Fibroblast of mammary gland (primary cell): ENCODE measurements around the gene KIDINS220.

Source experiments
- DNase-seq: peaks from one replicate; pipeline ENCODE4 v3.0.0-alpha.2; 2010; ENCODE audit warnings: low read depth
- H3K4me3 ChIP-seq: 2 replicates; pipeline ENCODE4 v1.5.1; 2011; ENCODE audit warnings: low read depth, mild to moderate bottlenecking, low read length, moderate library complexity; ENCODE audit not compliant: control insufficient read depth
- TF ChIP-seq, protein P1 (sequence below): conservative IDR thresholded peaks from 2 replicates; pipeline ENCODE4 v1.5.1; 2011; ENCODE audit warnings: low read depth, low read length, inconsistent platforms; ENCODE audit not compliant: control insufficient read depth, insufficient read depth

The KIDINS220 gene

DNA sequence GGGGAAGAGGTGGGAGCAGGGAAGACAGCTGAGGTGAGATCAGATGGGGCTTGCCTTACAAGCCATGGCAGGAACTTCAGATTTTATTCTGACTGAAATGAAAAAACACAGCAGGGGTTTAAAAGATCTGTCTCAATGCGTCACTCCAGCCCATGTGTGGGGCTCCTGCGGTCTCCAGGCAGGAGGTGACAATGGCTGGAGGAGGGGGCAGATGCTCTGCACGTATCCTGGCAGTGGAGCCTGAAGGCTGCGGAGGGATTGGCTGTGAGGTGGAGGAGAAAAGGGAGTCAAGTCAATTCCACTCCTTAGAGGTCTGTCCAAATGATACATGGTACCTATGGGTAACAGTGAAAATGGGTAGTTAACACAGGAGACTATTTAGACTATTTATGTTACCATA lies 40.5 kb upstream of the KIDINS220 start:
- TF ChIP-seq, protein P1, sequence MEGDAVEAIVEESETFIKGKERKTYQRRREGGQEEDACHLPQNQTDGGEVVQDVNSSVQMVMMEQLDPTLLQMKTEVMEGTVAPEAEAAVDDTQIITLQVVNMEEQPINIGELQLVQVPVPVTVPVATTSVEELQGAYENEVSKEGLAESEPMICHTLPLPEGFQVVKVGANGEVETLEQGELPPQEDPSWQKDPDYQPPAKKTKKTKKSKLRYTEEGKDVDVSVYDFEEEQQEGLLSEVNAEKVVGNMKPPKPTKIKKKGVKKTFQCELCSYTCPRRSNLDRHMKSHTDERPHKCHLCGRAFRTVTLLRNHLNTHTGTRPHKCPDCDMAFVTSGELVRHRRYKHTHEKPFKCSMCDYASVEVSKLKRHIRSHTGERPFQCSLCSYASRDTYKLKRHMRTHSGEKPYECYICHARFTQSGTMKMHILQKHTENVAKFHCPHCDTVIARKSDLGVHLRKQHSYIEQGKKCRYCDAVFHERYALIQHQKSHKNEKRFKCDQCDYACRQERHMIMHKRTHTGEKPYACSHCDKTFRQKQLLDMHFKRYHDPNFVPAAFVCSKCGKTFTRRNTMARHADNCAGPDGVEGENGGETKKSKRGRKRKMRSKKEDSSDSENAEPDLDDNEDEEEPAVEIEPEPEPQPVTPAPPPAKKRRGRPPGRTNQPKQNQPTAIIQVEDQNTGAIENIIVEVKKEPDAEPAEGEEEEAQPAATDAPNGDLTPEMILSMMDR: no peak
- H3K4me3 ChIP-seq: no peak overlapping the region
- no peak for DNase-seq

DNA sequence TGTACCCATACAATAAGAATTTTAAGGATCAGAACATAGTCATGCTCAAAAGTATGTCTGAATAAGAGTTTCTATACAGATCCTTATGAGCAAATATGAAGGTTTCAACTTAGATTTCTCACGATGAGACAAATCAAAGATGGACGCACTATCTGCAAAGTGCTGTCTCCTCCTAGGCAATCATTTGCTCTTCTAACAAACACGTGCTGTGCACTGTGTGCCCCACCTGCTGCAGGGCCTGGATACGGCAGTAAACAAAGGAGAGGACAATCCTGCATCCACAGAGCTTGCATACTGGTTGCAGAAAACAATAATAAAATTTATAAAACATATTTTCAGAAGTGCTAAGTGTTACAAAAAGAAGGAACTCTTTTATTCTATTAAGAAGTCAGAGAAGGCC lies 39.9 kb upstream of the KIDINS220 start:
- no peak for DNase-seq
- no peak overlapping the region for H3K4me3 ChIP-seq
- TF ChIP-seq, protein P1: no peak

DNA sequence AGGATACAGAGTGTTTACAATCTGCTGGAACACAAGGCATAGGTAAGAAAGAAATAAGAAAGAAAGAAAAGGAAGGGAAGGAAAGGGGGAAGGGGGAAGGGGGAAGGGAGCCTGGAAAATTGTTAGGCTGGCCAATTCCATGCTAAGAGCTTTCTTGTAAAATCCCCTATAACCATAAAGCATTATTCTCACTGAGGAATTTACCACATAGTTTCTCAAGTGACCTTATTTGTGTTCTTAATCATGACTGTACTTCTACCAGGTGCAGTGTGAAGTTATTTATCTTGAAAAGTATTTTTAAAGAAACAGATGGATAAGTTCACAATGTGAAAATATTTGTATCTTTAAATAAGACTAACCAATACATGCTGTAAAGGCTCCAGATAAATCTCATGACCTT lies 39.2 kb upstream of the KIDINS220 start:
- TF ChIP-seq, protein P1: no peak
- DNase-seq: no peak
- no peak overlapping the region for H3K4me3 ChIP-seq

- TF ChIP-seq, protein P1: peak; percentile 63
- no peak overlapping the region for H3K4me3 ChIP-seq
- DNase-seq: peak; percentile 73
These were observed 35.5 kb upstream of the KIDINS220 start for GRCh38 chr2:8872821-8873432.

DNA sequence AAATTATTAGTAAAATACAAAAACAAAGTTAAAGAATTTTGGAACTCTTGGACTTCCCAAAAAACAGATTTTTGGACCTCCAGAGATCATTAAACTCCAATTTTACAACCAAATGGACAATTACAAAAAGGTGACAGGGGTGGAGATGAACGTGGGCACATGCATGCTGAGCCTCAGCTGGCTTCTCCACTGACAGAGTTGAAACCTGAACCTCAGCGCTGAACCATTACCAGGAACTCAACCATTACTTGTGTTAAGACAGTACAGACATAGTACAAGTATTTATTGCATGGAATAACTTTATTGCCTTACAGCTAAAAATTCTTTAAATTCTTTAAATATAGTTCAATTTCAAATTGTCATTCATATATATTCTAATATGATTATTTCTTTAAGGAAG lies 33.0 kb upstream of the KIDINS220 start:
- H3K4me3 ChIP-seq: no peak overlapping the region
- DNase-seq: no peak
- TF ChIP-seq, protein P1: no peak

- TF ChIP-seq, protein P1: no peak
- no peak overlapping the region for H3K4me3 ChIP-seq
These were observed 29.9 kb upstream of the KIDINS220 start for GRCh38 chr2:8867363-8867762.

DNA sequence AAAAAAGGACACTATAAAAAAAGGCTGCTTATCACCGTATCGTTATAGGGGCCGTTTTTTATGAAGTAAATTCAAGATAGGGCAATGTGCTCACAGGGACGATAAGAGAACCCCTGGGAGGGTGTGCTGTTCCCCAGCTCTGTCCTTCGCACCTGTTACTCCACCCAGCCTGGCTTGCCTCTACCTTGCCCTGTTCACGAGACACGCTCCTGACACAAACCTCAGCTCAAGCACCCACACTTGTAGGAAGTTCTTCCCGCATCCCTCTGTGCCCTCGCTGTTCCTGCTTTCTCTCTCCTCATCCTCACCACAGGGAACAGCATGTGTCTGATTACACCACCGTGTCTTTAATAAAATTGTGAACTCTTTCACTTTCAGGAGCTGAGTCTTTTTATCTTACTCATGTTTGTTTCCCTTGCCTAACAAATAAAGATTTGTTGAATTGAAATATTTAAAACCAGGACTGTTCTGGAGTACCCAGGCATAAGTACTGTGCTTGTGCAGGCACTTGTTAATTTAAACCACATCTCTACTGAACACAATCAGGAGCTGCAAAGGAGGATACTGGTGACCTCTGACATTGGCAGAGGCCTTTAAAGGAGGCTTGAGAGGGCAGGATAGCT lies 26.0 kb upstream of the KIDINS220 start:
- H3K4me3 ChIP-seq: no peak overlapping the region
- TF ChIP-seq, protein P1: no peak
- no peak for DNase-seq

More at GRCh38 chr2:8867363-8867762, 29.9 kb upstream of the KIDINS220 start:
- no peak for DNase-seq
